ENCODE measurements around the gene GGA1. TPM values are rescaled to one million over a fixed set of nuclear protein-coding genes. Genes with fewer than 3 reads are reported as not detected.

GGA1 gene
- total and polyA plus RNA-seq, 2 donors from 2014 or later: 37.5 to 61.2 TPM

- Histone ChIP-seq H3K9me3 (ENCODE audit: control insufficient read depth in 2 of 3, insufficient read depth in 1 of 3, low read length in 3 of 3) (no peaks in the 10 kb centered on the region), H3K36me3 (ENCODE audit: control insufficient read depth in 2 of 3, insufficient read depth in 3 of 3, low read length in 3 of 3) (no peaks in the 10 kb centered on the region), H3K27me3 (ENCODE audit: control insufficient read depth, insufficient read depth, low read length) (no peaks in the 10 kb centered on the region), H3K27ac (ENCODE audit: low read depth in 2 of 2, low read length in 2 of 2) (no peak overlapping the region), H3K9ac (ENCODE audit: low read length in 3 of 3) (no peak overlapping the region), H3K4me3 (ENCODE audit: low read length in 3 of 3) (no peak overlapping the region), H3K4me1 (ENCODE audit: control insufficient read depth in 2 of 3, insufficient read depth in 2 of 3, low read depth in 1 of 3, low read length in 3 of 3) (peaks cover 0 to 4% (median 0%) of the 10 kb centered on the region in 3 donors)
- DNase-seq (peak; percentile 71 to 87 (median 82)), FAIRE-seq (no peak)
- intact Hi-C loops (cut with DNase I): loop anchor here (5.0 kb wide), 1 partner anchor 39 kb away; no protein-coding TSS in a partner anchor
- peak; percentile 77 for TF ChIP-seq CTCF (IDR thresholded peaks at IDR 0.05; ENCODE audit: borderline replicate concordance, extremely low read depth, insufficient read depth)
Observed at GRCh38 chr22:37681556-37682049, 73.0 kb downstream of the GGA1 start.

Other genes with a start within 250 kb of the GGA1 start
- 4.6 TPM for gene ELFN2, start 181.4 kb upstream of the GGA1 start, total RNA-seq
- 0.19 TPM for gene ELFN2, start 181.4 kb upstream of the GGA1 start, polyA plus RNA-seq (ENCODE audit: insufficient read depth, low read depth, low replicate concordance)
- 31.1 TPM for gene MFNG, start 122.5 kb upstream of the GGA1 start, total RNA-seq
- 9.1 TPM for gene MFNG, start 122.5 kb upstream of the GGA1 start, polyA plus RNA-seq (ENCODE audit: insufficient read depth, low read depth, low replicate concordance)
- gene CARD10, start 89.4 kb upstream of the GGA1 start, total RNA-seq: 42.3 TPM
- gene CARD10, start 89.4 kb upstream of the GGA1 start, polyA plus RNA-seq (ENCODE audit: insufficient read depth, low read depth, low replicate concordance): 32.4 TPM
- 68.5 TPM for gene CDC42EP1, start 48.4 kb upstream of the GGA1 start, total RNA-seq
- gene CDC42EP1, start 48.4 kb upstream of the GGA1 start, polyA plus RNA-seq (ENCODE audit: insufficient read depth, low read depth, low replicate concordance): 29.5 TPM
- 20.4 TPM for gene LGALS2, start 28.7 kb upstream of the GGA1 start, total RNA-seq
- gene LGALS2, start 28.7 kb upstream of the GGA1 start, polyA plus RNA-seq (ENCODE audit: insufficient read depth, low read depth, low replicate concordance): 372 TPM
- gene SH3BP1, start 30.8 kb downstream of the GGA1 start, total RNA-seq: 12.8 TPM
- 2.2 TPM for gene SH3BP1, start 30.8 kb downstream of the GGA1 start, polyA plus RNA-seq (ENCODE audit: insufficient read depth, low read depth, low replicate concordance)
- 6.3 TPM for gene PDXP, start 49.9 kb downstream of the GGA1 start, total RNA-seq
- 29.6 TPM for gene PDXP, start 49.9 kb downstream of the GGA1 start, polyA plus RNA-seq (ENCODE audit: insufficient read depth, low read depth, low replicate concordance)
- 227 TPM for gene LGALS1, start 66.8 kb downstream of the GGA1 start, total RNA-seq
- 496 TPM for gene LGALS1, start 66.8 kb downstream of the GGA1 start, polyA plus RNA-seq (ENCODE audit: insufficient read depth, low read depth, low replicate concordance)
- 27.5 TPM for gene NOL12, start 77.5 kb downstream of the GGA1 start, total RNA-seq
- gene NOL12, start 77.5 kb downstream of the GGA1 start, polyA plus RNA-seq (ENCODE audit: insufficient read depth, low read depth, low replicate concordance): 26.3 TPM
- 125 TPM for gene TRIOBP, start 88.2 kb downstream of the GGA1 start, total RNA-seq
- 32.1 TPM for gene TRIOBP, start 88.2 kb downstream of the GGA1 start, polyA plus RNA-seq (ENCODE audit: insufficient read depth, low read depth, low replicate concordance)
- 8.9 TPM for gene GCAT, start 199.1 kb downstream of the GGA1 start, total RNA-seq
- gene GCAT, start 199.1 kb downstream of the GGA1 start, polyA plus RNA-seq (ENCODE audit: insufficient read depth, low read depth, low replicate concordance): 35.9 TPM
- not detected for gene GALR3, start 214.5 kb downstream of the GGA1 start, total RNA-seq
- not detected for gene GALR3, start 214.5 kb downstream of the GGA1 start, polyA plus RNA-seq (ENCODE audit: insufficient read depth, low read depth, low replicate concordance)
- gene ANKRD54, start 235.5 kb downstream of the GGA1 start, total RNA-seq: 21.3 TPM
- gene ANKRD54, start 235.5 kb downstream of the GGA1 start, polyA plus RNA-seq (ENCODE audit: insufficient read depth, low read depth, low replicate concordance): 26.6 TPM
- 352 TPM for gene EIF3L, start 240.6 kb downstream of the GGA1 start, total RNA-seq
- 376 TPM for gene EIF3L, start 240.6 kb downstream of the GGA1 start, polyA plus RNA-seq (ENCODE audit: insufficient read depth, low read depth, low replicate concordance)

All from kidney (tissue), 14 donors.